ENCODE data around the gene GHRH. TPM values are rescaled to one million over a fixed set of nuclear protein-coding genes. Genes with fewer than 3 reads are reported as not detected.

Gene GHRH
- total RNA-seq, 1 experiment from 2014 or later: not detected

DNA sequence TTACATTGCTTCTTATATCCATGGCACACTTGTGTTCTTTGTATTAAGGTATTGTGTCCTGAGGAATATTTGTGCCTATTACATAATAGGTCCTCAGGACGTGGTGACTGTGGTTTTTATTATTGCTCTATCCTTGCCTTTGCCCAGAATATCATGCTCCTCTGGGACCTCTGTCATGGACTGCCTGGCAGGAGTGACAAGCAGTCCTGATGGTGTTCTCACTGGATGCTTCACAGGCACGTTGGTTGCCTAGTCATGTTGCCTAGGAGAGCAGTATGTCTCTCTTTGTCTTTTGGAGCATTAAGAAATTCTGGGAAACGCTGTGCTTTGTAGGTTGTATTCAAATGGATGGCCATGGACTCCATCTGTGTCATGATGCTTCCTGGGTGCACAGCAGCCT, 57.6 kb downstream of the GHRH start:
- H3K4me2 ChIP-seq (ENCODE audit: low read length): no peak overlapping the region
- DNase-seq (ENCODE audit: low read depth, low spot score) (no peak), ATAC-seq (no peak)
- H3K9ac ChIP-seq (ENCODE audit: low read length): no peak overlapping the region
- peaks cover 57 to 60% of the 10 kb centered on the region in 2 experiments for H3K36me3 ChIP-seq (ENCODE audit: control insufficient read depth in 1 of 2, insufficient read depth in 2 of 2, low read length in 2 of 2)
- peaks cover 6 to 7% of the 10 kb centered on the region in 2 experiments; a peak in 3 of 4 replicates for H3K4me1 ChIP-seq (ENCODE audit: control insufficient read depth in 1 of 2, insufficient read depth in 2 of 2, low read length in 2 of 2)
- no peaks in the 10 kb centered on the region for H3K9me2 ChIP-seq (ENCODE audit: insufficient read depth)
- TF ChIP-seq EGR1 (IDR thresholded peaks at IDR 0.05; ENCODE audit: low read depth): no peak
- peaks cover 58% of the 10 kb centered on the region; the same call in 1 of the 2 replicates for H3K79me2 ChIP-seq (ENCODE audit: insufficient read depth, low read length)
- no peak overlapping the region for H3K4me3 ChIP-seq (replicated peaks in 1 of 2; ENCODE audit: low read depth in 1 of 2, low read length in 2 of 2)
- intact Hi-C loops (cut with micrococcal nuclease): no loop called here
- H2AFZ ChIP-seq (ENCODE audit: low read depth, low read length, poor library complexity, severe bottlenecking): no peak overlapping the region
- no peaks in the 10 kb centered on the region for H3K27me3 ChIP-seq (ENCODE audit: insufficient read depth, low read length)
- CTCF ChIA-PET: interaction anchor here (2.4 kb wide), 1 partner anchor 12 kb away, joined by 7 read pairs; no protein-coding TSS in a partner anchor
- BruUV-seq (replicated peaks): no TSS peak
- RAD21 ChIA-PET (ENCODE audit: low non-redundant PET in 1 of 2, low total read pairs in 2 of 2, uncharacterized antibody in 2 of 2, unreplicated experiment in 2 of 2): no interaction called here
- POLR2A ChIA-PET: no interaction called here
- H4K20me1 ChIP-seq (ENCODE audit: insufficient read depth): no peaks in the 10 kb centered on the region
- no peaks in the 10 kb centered on the region for H3K9me3 ChIP-seq (ENCODE audit: control insufficient read depth in 1 of 2, insufficient read depth in 1 of 2, low read depth in 1 of 2, low read length in 2 of 2)
- H3K27ac ChIP-seq (ENCODE audit: low read depth, low read length): no peak overlapping the region

DNA sequence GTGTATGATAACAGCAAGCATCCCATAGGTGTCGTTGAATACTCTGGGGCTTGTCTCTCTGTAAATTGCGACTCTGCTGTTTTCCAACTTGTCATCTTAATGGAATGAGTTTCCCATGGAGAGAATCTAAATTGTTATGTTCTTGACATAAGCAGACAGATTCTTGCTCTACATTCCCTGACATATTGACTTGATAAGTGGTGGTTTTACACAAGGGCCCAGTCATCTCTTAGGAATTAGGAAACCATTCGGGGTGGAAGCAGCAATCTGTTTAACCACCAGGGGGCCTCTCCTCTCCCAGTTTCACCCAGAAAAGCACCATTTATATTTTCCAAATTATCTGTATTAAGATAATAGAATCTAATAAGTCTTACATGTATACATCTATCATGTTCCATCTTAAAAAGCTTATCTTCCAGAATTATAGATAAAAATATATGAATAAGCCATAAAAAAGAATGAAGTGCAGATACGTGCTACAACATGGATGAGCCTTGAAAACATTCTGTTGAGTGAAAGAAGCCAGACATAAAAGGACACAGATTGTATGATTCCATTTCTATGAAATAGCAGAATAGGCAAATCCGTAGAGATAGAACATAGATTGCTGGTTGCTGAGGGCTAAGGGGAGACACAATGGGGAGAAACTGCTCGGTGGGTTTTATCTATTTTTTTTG, 59.2 kb downstream of the GHRH start:
- no peaks in the 10 kb centered on the region for H4K20me1 ChIP-seq (ENCODE audit: insufficient read depth)
- intact Hi-C loops (cut with micrococcal nuclease): loop anchor here (1.0 kb wide), 1 partner anchor 332 kb away; no protein-coding TSS in a partner anchor
- H3K4me2 ChIP-seq (ENCODE audit: low read length): peak overlapping the region; percentile 6; the same call in 1 of the 2 replicates
- no peak overlapping the region for H3K4me3 ChIP-seq (replicated peaks in 1 of 2; ENCODE audit: low read depth in 1 of 2, low read length in 2 of 2)
- POLR2A ChIA-PET: no interaction called here
- H3K4me1 ChIP-seq (ENCODE audit: control insufficient read depth in 1 of 2, insufficient read depth in 2 of 2, low read length in 2 of 2): peaks cover 6 to 7% of the 10 kb centered on the region in 2 experiments; a peak in 3 of 4 replicates
- H3K9ac ChIP-seq (ENCODE audit: low read length): no peak overlapping the region
- RAD21 ChIA-PET (ENCODE audit: low non-redundant PET in 1 of 2, low total read pairs in 2 of 2, uncharacterized antibody in 2 of 2, unreplicated experiment in 2 of 2): no interaction called here
- H2AFZ ChIP-seq (ENCODE audit: low read depth, low read length, poor library complexity, severe bottlenecking): no peak overlapping the region
- BruUV-seq (replicated peaks): no TSS peak
- H3K9me3 ChIP-seq (ENCODE audit: control insufficient read depth in 1 of 2, insufficient read depth in 1 of 2, low read depth in 1 of 2, low read length in 2 of 2): no peaks in the 10 kb centered on the region
- DNase-seq (ENCODE audit: low read depth, low spot score) (peak; percentile 35), ATAC-seq (peak; percentile 85)
- H3K36me3 ChIP-seq (ENCODE audit: control insufficient read depth in 1 of 2, insufficient read depth in 2 of 2, low read length in 2 of 2): peaks cover 52 to 58% of the 10 kb centered on the region in 2 experiments
- CTCF ChIA-PET: interaction anchor here (2.4 kb wide), 1 partner anchor 10 kb away, joined by 7 read pairs; no protein-coding TSS in a partner anchor
- no peaks in the 10 kb centered on the region for H3K9me2 ChIP-seq (ENCODE audit: insufficient read depth)
- TF ChIP-seq, protein P1, sequence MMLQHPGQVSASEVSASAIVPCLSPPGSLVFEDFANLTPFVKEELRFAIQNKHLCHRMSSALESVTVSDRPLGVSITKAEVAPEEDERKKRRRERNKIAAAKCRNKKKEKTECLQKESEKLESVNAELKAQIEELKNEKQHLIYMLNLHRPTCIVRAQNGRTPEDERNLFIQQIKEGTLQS (IDR thresholded peaks at IDR 0.05): no peak
- TF ChIP-seq SP1 (IDR thresholded peaks at IDR 0.05; ENCODE audit: low read depth): no peak
- TF ChIP-seq RAD21 (IDR thresholded peaks at IDR 0.05; ENCODE audit: low read depth): peak; percentile 42
- TF ChIP-seq, protein P2, sequence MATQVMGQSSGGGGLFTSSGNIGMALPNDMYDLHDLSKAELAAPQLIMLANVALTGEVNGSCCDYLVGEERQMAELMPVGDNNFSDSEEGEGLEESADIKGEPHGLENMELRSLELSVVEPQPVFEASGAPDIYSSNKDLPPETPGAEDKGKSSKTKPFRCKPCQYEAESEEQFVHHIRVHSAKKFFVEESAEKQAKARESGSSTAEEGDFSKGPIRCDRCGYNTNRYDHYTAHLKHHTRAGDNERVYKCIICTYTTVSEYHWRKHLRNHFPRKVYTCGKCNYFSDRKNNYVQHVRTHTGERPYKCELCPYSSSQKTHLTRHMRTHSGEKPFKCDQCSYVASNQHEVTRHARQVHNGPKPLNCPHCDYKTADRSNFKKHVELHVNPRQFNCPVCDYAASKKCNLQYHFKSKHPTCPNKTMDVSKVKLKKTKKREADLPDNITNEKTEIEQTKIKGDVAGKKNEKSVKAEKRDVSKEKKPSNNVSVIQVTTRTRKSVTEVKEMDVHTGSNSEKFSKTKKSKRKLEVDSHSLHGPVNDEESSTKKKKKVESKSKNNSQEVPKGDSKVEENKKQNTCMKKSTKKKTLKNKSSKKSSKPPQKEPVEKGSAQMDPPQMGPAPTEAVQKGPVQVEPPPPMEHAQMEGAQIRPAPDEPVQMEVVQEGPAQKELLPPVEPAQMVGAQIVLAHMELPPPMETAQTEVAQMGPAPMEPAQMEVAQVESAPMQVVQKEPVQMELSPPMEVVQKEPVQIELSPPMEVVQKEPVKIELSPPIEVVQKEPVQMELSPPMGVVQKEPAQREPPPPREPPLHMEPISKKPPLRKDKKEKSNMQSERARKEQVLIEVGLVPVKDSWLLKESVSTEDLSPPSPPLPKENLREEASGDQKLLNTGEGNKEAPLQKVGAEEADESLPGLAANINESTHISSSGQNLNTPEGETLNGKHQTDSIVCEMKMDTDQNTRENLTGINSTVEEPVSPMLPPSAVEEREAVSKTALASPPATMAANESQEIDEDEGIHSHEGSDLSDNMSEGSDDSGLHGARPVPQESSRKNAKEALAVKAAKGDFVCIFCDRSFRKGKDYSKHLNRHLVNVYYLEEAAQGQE (IDR thresholded peaks at IDR 0.05; ENCODE audit: low read depth): no peak
- TF ChIP-seq, protein P3, sequence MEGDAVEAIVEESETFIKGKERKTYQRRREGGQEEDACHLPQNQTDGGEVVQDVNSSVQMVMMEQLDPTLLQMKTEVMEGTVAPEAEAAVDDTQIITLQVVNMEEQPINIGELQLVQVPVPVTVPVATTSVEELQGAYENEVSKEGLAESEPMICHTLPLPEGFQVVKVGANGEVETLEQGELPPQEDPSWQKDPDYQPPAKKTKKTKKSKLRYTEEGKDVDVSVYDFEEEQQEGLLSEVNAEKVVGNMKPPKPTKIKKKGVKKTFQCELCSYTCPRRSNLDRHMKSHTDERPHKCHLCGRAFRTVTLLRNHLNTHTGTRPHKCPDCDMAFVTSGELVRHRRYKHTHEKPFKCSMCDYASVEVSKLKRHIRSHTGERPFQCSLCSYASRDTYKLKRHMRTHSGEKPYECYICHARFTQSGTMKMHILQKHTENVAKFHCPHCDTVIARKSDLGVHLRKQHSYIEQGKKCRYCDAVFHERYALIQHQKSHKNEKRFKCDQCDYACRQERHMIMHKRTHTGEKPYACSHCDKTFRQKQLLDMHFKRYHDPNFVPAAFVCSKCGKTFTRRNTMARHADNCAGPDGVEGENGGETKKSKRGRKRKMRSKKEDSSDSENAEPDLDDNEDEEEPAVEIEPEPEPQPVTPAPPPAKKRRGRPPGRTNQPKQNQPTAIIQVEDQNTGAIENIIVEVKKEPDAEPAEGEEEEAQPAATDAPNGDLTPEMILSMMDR (IDR thresholded peaks at IDR 0.05 in 2 of 3, conservative IDR thresholded peaks at IDR 0.05 in 1 of 3; ENCODE audit: borderline replicate concordance in 1 of 3, insufficient read depth in 1 of 3, low read depth in 2 of 3, low read length in 2 of 3): peak; percentile 49 to 84 (median 78); a peak in 5 of 6 replicates
- peak; percentile 33; the same call in 1 of the 2 replicates for TF ChIP-seq CEBPB (IDR thresholded peaks at IDR 0.05; ENCODE audit: low read depth)
- no peak for TF ChIP-seq ZNF274 (IDR thresholded peaks at IDR 0.05; ENCODE audit: low read depth, low read length)
- TF ChIP-seq YY1 (IDR thresholded peaks at IDR 0.05; ENCODE audit: extremely low read depth, insufficient replicate concordance, low read depth, low read length): no peak
- no peak for TF ChIP-seq CBX3 (IDR thresholded peaks at IDR 0.05; ENCODE audit: low read depth)
- no peak; the same call in 1 of the 2 replicates for TF ChIP-seq JUND (IDR thresholded peaks at IDR 0.05)
- peak; percentile 59 for TF ChIP-seq FOSL1 (IDR thresholded peaks at IDR 0.05; ENCODE audit: low read depth)
- peak; percentile 21 for TF ChIP-seq ELF1 (IDR thresholded peaks at IDR 0.05; ENCODE audit: borderline replicate concordance, low read depth)
- H3K27me3 ChIP-seq (ENCODE audit: insufficient read depth, low read length): no peaks in the 10 kb centered on the region
- no peak overlapping the region; the same call in 1 of the 2 replicates for H3K27ac ChIP-seq (ENCODE audit: low read depth, low read length)
- H3K79me2 ChIP-seq (ENCODE audit: insufficient read depth, low read length): peaks cover 74% of the 10 kb centered on the region

Data from HCT116 (cell line).